DMS53 treated with DMSO at 0.1 percent for 48 hours (cell line): ENCODE measurements around the gene PPP1R1B.
A peak's percentile ranks its signal among the peaks of the same experiment; 100 is the strongest.

Experiments
- DNase-seq: peaks from one replicate; lab custom pipeline; 2025; ENCODE audit not compliant: unreplicated experiment; lab: John Stamatoyannopoulos, UW

PPP1R1B gene

DNA sequence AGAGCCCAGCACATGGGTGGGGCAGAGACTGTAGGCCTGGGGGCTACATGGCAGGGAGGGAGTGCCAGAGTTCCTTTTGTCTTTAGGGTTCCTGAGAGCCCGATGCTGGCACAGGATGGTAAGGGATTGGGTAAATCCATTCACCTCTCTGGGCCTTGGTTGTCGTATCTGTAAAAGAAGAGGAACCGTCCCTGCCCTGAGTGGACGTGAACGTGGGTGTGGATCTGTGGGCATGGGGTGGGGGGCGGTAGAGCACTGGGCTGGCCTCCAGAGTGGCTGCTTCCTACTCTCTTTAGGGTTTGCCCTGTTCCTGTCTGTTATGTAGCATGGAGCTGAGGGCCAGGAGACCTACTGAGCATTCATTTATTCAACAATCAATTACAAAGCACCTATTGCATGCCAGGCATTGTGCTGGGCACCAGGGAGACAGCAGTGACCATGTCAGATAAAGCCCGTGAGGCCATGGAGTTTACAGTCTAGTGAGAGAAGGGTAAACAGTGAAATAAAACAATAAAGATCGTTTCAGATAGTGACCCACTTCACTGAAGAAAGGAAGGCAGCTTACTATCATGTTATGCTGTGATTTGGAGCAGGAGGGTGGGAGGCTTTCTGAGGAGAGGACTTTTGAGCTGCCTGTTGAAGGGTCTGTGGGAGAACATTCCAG lies 25.3 kb downstream of the PPP1R1B start:
- DNase-seq = no peak

DNA sequence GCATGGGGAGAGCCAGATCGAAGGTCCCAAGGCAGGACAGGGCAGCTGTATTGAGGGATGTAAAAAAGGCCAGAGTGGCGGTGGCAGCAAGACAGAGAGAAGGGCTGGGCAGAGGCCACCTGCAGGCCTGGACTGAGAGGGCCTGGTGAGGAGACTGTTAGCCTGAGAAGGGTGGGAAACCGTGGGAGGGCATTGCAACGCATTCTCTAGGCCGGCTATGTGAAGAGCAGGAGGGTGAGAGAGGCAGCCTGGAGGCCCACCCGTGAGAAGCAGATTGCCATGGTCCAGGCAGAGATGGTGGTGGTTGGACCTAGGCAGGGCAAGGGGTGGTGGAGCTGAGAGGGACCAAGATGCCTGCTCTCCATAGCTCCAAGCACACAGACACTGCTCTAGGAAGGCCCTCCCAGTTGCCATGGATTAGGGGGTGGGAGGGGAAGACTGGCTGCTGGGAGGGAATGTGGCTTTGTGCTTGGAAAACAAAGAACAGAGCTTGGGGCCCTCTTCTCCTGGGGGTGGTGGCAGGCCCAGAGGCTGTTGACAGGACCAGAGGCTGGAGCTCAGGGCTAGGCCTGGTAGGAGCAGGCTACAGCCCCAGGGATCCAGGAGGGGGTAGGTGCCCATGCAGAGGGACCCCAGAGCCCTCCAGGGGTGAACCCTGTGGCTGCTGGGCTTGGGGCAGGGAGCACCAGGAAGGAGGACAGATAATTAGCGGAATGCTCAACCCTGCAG lies 26.0 kb downstream of the PPP1R1B start:
- DNase-seq = no peak

DNA sequence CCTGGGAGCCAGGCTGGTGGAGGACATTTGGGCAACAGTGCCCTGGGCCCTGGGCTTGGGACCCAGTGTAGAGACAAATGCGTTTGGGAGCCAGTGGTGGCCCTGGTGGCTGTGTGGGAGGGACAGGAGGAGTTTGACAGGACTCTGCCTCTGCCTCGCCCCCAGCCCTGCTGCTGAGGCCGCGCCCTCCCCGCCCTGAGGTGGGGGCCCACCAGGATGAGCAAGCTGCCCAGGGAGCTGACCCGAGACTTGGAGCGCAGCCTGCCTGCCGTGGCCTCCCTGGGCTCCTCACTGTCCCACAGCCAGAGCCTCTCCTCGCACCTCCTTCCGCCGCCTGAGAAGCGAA lies 26.5 kb downstream of the PPP1R1B start:
- DNase-seq = no peak

DNA sequence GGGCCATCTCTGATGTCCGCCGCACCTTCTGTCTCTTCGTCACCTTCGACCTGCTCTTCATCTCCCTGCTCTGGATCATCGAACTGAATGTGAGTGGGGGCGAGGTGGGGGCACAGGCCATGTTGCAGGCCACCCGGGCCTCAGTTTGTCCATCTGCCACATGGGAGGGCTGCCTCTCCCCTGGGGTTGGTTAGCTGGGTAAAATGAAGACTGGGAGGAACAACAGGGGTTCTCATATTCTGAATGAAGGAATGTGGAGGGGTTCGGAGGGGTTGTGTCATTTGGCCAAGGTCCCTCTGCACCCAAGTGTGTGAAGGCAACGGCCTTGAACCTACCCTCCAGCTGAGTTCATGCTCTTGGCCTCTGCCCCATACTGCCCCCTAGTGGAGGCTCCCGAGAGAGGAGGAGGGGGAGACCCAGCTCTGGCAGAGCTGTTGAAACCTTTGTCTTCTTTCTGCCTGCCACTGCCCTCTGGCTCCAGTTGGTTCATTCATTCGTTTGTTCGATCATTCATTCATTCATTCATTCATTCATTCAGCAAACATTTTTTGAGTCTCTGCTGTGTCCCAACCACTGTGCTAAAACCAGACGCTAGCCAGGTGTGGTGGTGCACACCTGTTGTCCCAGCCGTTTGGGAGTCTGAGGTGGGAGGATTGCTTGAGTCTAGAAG lies 27.0 kb downstream of the PPP1R1B start:
- DNase-seq = peak; percentile 11

DNA sequence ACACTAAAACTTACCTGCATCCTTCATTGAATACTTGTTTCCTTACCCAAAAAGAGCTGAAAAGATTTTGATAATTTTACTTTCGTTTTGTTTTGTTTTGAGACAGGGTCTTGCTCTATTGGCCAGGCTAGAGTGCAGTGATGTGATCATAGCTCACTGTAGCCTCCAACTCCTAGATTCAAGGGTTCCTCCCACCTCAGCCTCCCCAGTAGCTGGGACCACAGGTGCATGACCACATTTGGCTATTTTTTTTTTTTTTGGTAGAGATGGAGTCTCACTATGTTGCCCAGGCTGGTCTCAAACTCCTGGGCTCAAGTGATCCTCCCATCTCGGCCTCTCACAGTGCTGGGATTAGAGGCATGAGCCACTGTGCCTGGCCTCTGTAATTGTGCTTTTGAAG lies 28.4 kb downstream of the PPP1R1B start:
- no peak for DNase-seq

GRCh38 chr17:39658346-39658745 lies 31.6 kb downstream of the PPP1R1B start:
- DNase-seq = no peak

DNA sequence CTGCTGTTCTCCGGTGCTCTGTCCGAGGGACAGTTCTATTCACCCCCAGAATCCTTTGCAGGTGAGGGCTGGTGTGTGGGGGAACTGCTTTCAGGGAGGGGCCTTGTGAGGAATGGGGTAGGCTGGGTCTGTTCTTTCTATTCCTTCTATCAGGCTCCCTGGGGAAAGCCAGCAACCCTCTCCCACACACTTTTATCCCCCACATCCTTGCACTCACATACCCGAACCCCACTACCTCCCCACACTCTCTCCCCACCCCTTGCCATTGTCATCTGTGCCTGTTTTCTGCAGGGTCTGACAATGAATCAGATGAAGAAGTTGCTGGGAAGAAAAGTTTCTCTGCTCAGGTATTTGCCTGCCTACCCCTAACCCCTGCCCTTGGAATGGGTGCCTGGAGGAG lies 32.0 kb downstream of the PPP1R1B start:
- no peak for DNase-seq

GRCh38 chr17:39659279-39660010 lies 32.7 kb downstream of the PPP1R1B start:
- no peak for DNase-seq

DNA sequence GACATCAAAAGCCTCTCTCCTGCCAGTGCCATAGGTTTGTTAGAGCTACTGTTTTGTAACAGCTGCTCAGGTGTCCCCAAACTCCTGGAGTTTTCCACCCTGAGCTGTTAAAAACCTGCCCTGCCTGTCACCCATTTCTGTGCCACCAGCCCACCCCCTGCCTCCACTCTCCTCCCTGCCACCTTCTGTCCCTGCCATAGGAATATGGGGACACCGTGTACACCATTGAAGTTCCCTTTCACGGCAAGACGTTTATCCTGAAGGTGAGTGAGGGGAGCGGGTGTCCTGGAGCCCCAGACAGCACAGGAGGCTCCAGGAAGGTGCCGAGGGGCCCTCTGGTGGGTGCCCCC lies 33.2 kb downstream of the PPP1R1B start:
- no peak for DNase-seq

GRCh38 chr17:39660397-39661385 lies 33.9 kb downstream of the PPP1R1B start:
- DNase-seq = no peak

GRCh38 chr17:39661744-39662541 lies 35.2 kb downstream of the PPP1R1B start:
- no peak for DNase-seq

GRCh38 chr17:39662551-39663339 lies 36.0 kb downstream of the PPP1R1B start:
- no peak for DNase-seq

DNA sequence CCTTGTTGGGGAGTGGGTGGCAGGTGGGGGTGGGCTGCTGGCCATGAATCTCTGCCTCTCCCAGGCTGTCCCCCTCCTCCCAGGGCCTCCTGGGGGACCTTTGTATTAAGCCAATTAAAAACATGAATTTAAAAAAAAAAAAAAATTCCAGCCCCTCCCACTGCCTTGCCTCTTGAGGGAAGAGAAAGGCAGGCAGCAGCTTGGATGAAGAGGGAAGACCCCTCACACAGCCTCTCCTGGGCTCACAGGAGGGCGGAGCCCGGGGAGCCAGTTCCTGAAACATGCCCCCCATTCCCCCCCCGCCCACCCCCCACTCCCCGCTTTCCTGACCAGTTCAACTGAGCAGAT lies 36.6 kb downstream of the PPP1R1B start:
- no peak for DNase-seq

DNA sequence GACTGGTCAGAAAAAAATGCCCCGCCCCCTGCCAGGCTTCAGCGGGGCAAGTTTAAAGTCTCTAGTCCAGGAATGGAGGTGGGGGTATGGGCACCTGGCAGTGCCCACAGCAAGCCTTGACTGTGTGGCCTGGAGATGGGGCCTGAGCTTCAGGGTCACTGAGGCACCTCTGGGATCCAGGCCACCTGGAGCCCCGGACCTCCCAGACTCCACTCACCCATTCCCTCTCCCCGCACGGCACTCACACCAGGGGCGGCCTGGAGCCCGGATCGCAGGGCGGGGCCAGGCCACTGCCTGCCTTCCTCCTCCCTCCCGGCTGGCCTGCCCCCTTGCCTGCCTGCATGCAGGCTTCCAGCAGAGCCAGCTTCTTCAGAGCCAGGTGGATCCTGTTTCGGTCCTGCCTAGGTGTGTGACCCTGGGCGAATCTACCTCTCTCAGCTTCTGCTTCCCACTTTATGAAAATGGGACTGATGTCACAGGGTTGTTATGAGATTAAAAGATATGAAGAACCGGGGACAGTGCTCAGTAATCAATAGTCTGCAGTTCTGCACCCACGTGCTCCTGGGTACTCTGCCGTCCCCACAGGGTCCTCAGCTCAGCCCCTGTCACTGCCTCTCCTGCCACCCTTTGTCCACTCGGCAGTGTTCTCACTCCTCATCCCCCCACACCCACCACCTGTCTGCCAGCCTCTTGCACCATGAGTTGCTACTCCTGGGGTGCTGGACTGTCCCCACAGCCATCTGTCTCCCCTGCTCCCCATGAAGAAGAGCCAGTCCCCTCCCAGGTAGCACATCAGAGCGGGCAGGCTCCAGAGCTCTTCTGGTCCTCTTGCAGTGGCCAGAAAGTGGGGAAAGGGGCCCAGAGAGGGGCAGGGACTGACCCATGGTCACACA lies 37.2 kb downstream of the PPP1R1B start:
- DNase-seq = no peak

GRCh38 chr17:39664581-39665561 lies 38.1 kb downstream of the PPP1R1B start, which contains the start of gene TCAP:
TSS of gene TCAP (plus strand) at chr17:39665349. CDS start at chr17:39665360, 11 bp downstream.
- DNase-seq = no peak

GRCh38 chr17:39665642-39666224 lies 39.0 kb downstream of the PPP1R1B start:
- DNase-seq = no peak
